Stimulated activated memory B cell treated with anti-CD40 and anti-IgM and Interleukin-4, amounts not matched to agents 10 μg/mL and 1 μg/mL and 100 μg/mL, for 72 hours (primary cell): ENCODE measurements around the gene LYPD6B.

Experiments
- ATAC-seq: fragments of 150-1000 bp; cut with Tn5 transposase; 2 replicates; pipeline ENCODE4 v1.10.0; 2021
- H3K27ac Mint-ChIP-seq: one replicate; pipeline ENCODE4 v1.8.0; 2022; ENCODE audit warnings: mild to moderate bottlenecking, mixed read lengths
- H3K27me3 Mint-ChIP-seq: one replicate; pipeline ENCODE4 v1.8.0; 2022; ENCODE audit warnings: mixed read lengths
- H3K36me3 Mint-ChIP-seq: one replicate; pipeline ENCODE4 v1.8.0; 2022; ENCODE audit warnings: mixed read lengths
- H3K4me1 Mint-ChIP-seq: one replicate; pipeline ENCODE4 v1.8.0; 2022; ENCODE audit warnings: mixed read lengths
- H3K4me3 Mint-ChIP-seq: one replicate; pipeline ENCODE4 v1.8.0; 2022; ENCODE audit warnings: mild to moderate bottlenecking, moderate library complexity, mixed read lengths
- H3K9me3 Mint-ChIP-seq: one replicate; pipeline ENCODE4 v1.8.0; 2022; ENCODE audit warnings: mixed read lengths

Gene LYPD6B

GRCh38 chr2:149068996-149069888 lies 30.7 kb downstream of the LYPD6B start:
- Mint-ChIP-seq H3K27me3 (peaks cover 27% of the 10 kb centered on the region), H3K4me3 (no peak overlapping the region), H3K27ac (no peak overlapping the region), H3K9me3 (peaks cover 6% of the 10 kb centered on the region), H3K4me1 (no peaks in the 10 kb centered on the region), H3K36me3 (peaks cover 6% of the 10 kb centered on the region)
- no peak for ATAC-seq

GRCh38 chr2:149070681-149071320 lies 32.3 kb downstream of the LYPD6B start:
- no peak overlapping the region for H3K27ac Mint-ChIP-seq
- no peak overlapping the region for H3K4me3 Mint-ChIP-seq
- H3K36me3 Mint-ChIP-seq = peaks cover 6% of the 10 kb centered on the region
- ATAC-seq = no peak
- H3K4me1 Mint-ChIP-seq = no peaks in the 10 kb centered on the region
- H3K27me3 Mint-ChIP-seq = peaks cover 32% of the 10 kb centered on the region
- H3K9me3 Mint-ChIP-seq = peaks cover 6% of the 10 kb centered on the region

- Mint-ChIP-seq H3K36me3 (no peaks in the 10 kb centered on the region), H3K4me3 (no peak overlapping the region), H3K27ac (no peak overlapping the region), H3K27me3 (peaks cover 33% of the 10 kb centered on the region), H3K4me1 (peaks cover 9% of the 10 kb centered on the region), H3K9me3 (no peaks in the 10 kb centered on the region)
- no peak for ATAC-seq
These were observed 36.6 kb downstream of the LYPD6B start for GRCh38 chr2:149075105-149075504.

DNA sequence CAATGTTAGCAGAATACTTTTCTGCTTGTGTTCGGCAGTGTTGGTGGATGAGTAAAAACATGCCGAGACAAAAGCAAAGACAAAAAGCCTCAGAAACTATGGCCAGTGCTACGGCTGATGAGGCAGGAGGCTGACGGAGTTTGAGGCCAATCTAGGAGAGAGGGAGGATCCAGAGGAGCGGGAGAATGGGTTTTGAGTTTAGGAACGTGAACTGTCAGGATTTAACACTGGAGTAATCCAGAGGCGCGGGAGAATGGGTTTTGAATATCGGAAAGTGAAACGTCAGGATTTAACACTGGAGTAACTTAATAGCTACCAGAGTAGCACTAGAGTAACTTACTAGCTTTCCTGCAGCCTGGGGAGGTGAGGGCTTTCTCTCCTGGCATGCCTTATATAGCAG lies 37.4 kb downstream of the LYPD6B start:
- H3K9me3 Mint-ChIP-seq = no peaks in the 10 kb centered on the region
- no peaks in the 10 kb centered on the region for H3K36me3 Mint-ChIP-seq
- no peak overlapping the region for H3K27ac Mint-ChIP-seq
- H3K4me1 Mint-ChIP-seq = peaks cover 9% of the 10 kb centered on the region
- H3K4me3 Mint-ChIP-seq = no peak overlapping the region
- no peak for ATAC-seq
- peaks cover 33% of the 10 kb centered on the region for H3K27me3 Mint-ChIP-seq

- Mint-ChIP-seq H3K27me3 (peaks cover 25% of the 10 kb centered on the region), H3K27ac (no peak overlapping the region), H3K9me3 (no peaks in the 10 kb centered on the region), H3K4me1 (peaks cover 12% of the 10 kb centered on the region), H3K36me3 (no peaks in the 10 kb centered on the region), H3K4me3 (no peak overlapping the region)
- no peak for ATAC-seq
These were observed 38.4 kb downstream of the LYPD6B start for GRCh38 chr2:149076863-149077412.

DNA sequence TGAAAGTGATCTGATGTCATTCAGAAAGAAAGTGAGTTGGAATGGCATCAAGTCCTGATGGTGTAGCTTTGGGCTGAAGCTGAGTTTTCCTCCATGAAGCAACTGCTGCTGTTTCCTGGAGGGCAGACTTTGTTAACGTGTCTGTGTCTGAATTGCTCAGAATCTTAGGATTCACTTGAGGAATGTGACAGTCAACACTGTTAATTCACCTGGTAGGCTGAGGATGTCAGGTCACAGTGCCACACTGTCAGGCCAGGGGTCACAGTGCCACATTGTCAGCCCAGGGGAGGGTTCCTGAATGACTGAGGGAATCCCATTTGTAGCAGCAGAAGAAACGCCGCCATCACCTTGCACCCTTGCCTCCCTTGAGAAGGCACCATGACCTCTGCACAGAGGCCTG lies 39.4 kb downstream of the LYPD6B start:
- no peak for ATAC-seq
- Mint-ChIP-seq H3K36me3 (no peaks in the 10 kb centered on the region), H3K4me3 (no peak overlapping the region), H3K9me3 (no peaks in the 10 kb centered on the region), H3K27ac (no peak overlapping the region), H3K27me3 (peaks cover 16% of the 10 kb centered on the region), H3K4me1 (peaks cover 16% of the 10 kb centered on the region)

GRCh38 chr2:149080099-149080498 lies 41.6 kb downstream of the LYPD6B start:
- Mint-ChIP-seq H3K9me3 (no peaks in the 10 kb centered on the region), H3K36me3 (no peaks in the 10 kb centered on the region), H3K27ac (no peak overlapping the region), H3K4me1 (peaks cover 16% of the 10 kb centered on the region), H3K4me3 (no peak overlapping the region), H3K27me3 (peaks cover 16% of the 10 kb centered on the region)
- no peak for ATAC-seq

DNA sequence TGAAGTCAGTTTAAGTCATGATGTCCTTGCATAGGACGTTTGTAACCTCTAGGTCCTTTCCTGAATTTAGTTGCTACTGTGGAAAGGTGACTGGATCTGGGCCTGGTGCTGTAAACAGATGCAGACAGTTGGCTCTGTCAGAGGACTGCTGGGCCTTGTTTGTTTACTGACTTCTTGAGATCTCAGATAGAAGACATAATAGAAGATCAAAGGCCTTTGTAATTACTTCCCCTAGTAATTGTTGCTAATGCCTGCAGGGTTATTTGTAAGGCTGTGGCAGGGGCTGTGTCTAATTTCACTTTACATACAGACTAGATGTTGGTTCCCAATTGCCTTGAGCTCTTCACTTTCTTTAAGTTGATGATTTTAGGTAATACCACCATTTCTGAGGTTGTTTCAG lies 42.5 kb downstream of the LYPD6B start:
- no peak overlapping the region for H3K27ac Mint-ChIP-seq

GRCh38 chr2:149082079-149082478 lies 43.6 kb downstream of the LYPD6B start:
- no peak for ATAC-seq
- H3K4me3 Mint-ChIP-seq = no peak overlapping the region
- H3K36me3 Mint-ChIP-seq = no peaks in the 10 kb centered on the region
- no peaks in the 10 kb centered on the region for H3K27me3 Mint-ChIP-seq
- H3K9me3 Mint-ChIP-seq = no peaks in the 10 kb centered on the region
- peaks cover 18% of the 10 kb centered on the region for H3K4me1 Mint-ChIP-seq
- no peak overlapping the region for H3K27ac Mint-ChIP-seq

More for the DNA sequence above, 42.5 kb downstream of the LYPD6B start:
- H3K36me3 Mint-ChIP-seq = no peaks in the 10 kb centered on the region
- ATAC-seq = no peak
- no peaks in the 10 kb centered on the region for H3K9me3 Mint-ChIP-seq
- H3K27me3 Mint-ChIP-seq = peaks cover 9% of the 10 kb centered on the region
- no peak overlapping the region for H3K4me3 Mint-ChIP-seq
- H3K4me1 Mint-ChIP-seq = peaks cover 23% of the 10 kb centered on the region

DNA sequence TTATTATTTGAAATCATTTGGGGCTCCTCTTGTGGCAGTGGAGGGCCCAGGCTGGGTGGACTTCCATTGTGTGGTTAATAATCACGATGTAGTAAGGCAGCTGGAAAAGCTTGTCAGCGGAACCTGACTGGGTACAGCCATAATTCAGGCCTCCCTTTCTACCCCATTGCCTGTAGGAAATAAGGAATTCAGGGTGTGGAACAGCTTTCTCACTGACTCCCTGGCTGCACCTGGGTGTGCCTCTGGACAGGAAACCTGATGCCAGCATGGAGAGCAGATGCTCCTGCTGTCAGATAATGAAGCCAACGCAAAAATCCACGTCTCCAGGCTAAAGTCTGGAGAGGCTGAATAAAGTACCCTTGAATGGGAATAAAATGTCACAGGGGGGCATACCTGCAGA lies 44.2 kb downstream of the LYPD6B start:
- Mint-ChIP-seq H3K4me1 (peaks cover 18% of the 10 kb centered on the region), H3K27ac (no peak overlapping the region), H3K9me3 (no peaks in the 10 kb centered on the region), H3K36me3 (no peaks in the 10 kb centered on the region), H3K27me3 (no peaks in the 10 kb centered on the region), H3K4me3 (no peak overlapping the region)
- no peak for ATAC-seq

DNA sequence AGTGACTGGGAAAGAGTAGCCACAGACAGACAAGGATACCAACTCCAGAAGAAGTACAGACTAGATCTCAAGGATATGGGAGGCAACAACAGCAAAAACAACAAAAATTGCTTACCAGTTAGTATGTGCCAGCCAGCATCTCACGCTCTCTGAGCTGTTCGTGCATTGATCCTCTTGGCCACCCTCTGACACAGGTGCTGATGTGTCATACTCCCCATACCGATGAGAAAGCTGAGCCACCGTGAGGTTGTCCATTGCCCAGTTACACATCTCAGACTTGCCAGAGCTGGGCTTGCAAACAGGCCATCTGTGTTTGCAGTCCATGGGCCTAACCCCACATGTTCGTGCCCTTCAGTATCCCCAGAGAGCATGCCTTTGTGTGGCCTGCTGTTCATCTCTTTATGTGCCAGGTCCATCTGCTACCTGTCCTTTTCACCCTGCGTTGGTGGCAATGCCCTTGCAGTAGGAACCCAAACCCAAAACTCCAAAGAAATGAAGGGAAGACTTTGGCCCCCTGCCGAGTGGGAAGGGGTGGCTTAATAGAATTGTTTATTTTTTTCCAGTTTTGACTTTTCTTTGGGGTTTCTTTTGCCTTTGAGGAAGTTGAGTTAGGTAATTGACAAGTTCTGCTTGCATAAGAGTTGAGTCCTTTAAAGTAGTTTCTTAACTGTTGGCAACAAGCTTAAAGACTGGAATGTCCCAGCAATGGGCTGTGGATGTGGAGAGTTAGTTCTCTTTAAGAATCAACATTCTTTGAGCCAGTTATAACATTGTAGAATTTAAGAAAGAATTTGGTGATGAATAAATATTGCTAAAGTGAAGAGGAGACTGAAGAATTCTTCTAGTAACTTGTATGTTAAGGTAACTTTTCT lies 46.7 kb downstream of the LYPD6B start:
- peaks cover 24% of the 10 kb centered on the region for H3K4me1 Mint-ChIP-seq
- no peak for ATAC-seq
- H3K36me3 Mint-ChIP-seq = no peaks in the 10 kb centered on the region
- H3K4me3 Mint-ChIP-seq = no peak overlapping the region
- no peaks in the 10 kb centered on the region for H3K27me3 Mint-ChIP-seq
- no peaks in the 10 kb centered on the region for H3K9me3 Mint-ChIP-seq
- H3K27ac Mint-ChIP-seq = no peak overlapping the region

GRCh38 chr2:149087751-149088150 lies 49.3 kb downstream of the LYPD6B start:
- Mint-ChIP-seq H3K9me3 (no peaks in the 10 kb centered on the region), H3K4me3 (no peak overlapping the region), H3K27ac (no peak overlapping the region), H3K4me1 (peaks cover 18% of the 10 kb centered on the region), H3K27me3 (no peaks in the 10 kb centered on the region), H3K36me3 (no peaks in the 10 kb centered on the region)
- ATAC-seq = no peak

DNA sequence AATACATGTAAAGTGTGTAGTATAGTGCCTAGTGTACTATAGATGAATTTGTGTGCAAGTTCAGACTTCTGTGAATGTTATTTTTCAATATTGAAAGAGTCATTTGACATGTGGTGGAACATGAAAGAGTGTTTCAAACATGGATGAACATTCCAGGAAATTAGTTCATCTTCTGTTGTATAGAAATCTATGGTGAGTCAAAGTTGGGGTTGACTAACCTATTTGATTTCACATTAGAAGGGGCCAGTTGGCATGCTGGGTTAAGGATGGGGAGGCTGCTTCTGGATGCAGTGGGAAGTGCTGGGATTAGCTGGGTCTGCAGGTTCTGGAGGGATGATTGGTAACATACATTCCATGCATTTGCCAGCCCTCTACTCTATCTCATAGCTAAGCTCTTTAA lies 50.6 kb downstream of the LYPD6B start:
- Mint-ChIP-seq H3K27ac (no peak overlapping the region), H3K27me3 (no peaks in the 10 kb centered on the region), H3K4me1 (peaks cover 18% of the 10 kb centered on the region), H3K36me3 (no peaks in the 10 kb centered on the region), H3K9me3 (no peaks in the 10 kb centered on the region), H3K4me3 (no peak overlapping the region)
- ATAC-seq = no peak

- Mint-ChIP-seq H3K9me3 (no peaks in the 10 kb centered on the region), H3K36me3 (no peaks in the 10 kb centered on the region), H3K27me3 (peaks cover 7% of the 10 kb centered on the region), H3K4me1 (peaks cover 13% of the 10 kb centered on the region), H3K27ac (no peak overlapping the region), H3K4me3 (no peak overlapping the region)
- no peak for ATAC-seq
These were observed 52.2 kb downstream of the LYPD6B start for GRCh38 chr2:149090706-149091105.

DNA sequence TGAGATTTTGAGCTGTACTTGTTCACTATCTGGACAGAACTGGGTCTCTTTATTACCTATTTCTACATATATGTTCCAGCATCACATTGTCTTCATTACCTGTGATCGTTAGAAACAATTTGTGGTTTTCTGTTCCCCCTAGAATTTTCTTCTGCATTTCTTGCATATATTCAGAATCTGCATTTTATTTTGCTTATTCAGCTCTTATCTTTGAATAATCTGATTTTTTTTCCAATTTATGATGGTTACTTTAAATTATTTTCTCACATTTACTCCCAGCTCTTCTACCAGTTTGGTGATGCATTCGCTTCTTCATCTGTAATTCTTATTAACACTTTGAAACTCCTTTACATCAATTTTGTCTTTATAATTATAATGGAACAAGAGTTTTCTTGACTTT lies 55.1 kb downstream of the LYPD6B start:
- Mint-ChIP-seq H3K27me3 (peaks cover 13% of the 10 kb centered on the region), H3K4me1 (peaks cover 6% of the 10 kb centered on the region), H3K27ac (no peak overlapping the region), H3K9me3 (no peaks in the 10 kb centered on the region), H3K36me3 (no peaks in the 10 kb centered on the region), H3K4me3 (no peak overlapping the region)
- no peak for ATAC-seq
